Spinal cord (tissue), 10 donors: ENCODE data around the gene NPTX1. TPM values are rescaled to one million over a fixed set of nuclear protein-coding genes. Genes with fewer than 3 reads are reported as not detected.
A peak's percentile ranks its signal among the peaks of the same experiment; 100 is the strongest.

ENCODE experiments used
- DNase-seq, 6 donors: peaks; one replicate each; pipeline versions ENCODE4 v3.0.0 to v3.0.0-alpha.2; 2013 to 2015; ENCODE audit warnings: low spot score in 6 of 6, low read depth in 4 of 6
- H3K27ac ChIP-seq: one replicate; pipeline ENCODE4 v1.5.1; 2013; ENCODE audit warnings: low read depth, low read length, control low read depth
- H3K27me3 ChIP-seq: one replicate; pipeline ENCODE4 v1.6.1; 2013; ENCODE audit warnings: low read length; ENCODE audit not compliant: control insufficient read depth, insufficient read depth
- H3K36me3 ChIP-seq: one replicate; pipeline ENCODE4 v1.6.1; 2013; ENCODE audit warnings: low read length; ENCODE audit not compliant: control insufficient read depth, insufficient read depth
- H3K4me1 ChIP-seq: one replicate; pipeline ENCODE4 v1.6.1; 2013; ENCODE audit warnings: low read length; ENCODE audit not compliant: control insufficient read depth, insufficient read depth
- H3K4me3 ChIP-seq: one replicate; pipeline ENCODE4 v1.5.1; 2013; ENCODE audit warnings: low read depth, low read length, control low read depth
- H3K9me3 ChIP-seq: one replicate; pipeline ENCODE4 v1.6.1; 2013; ENCODE audit warnings: low read length; ENCODE audit not compliant: control insufficient read depth, insufficient read depth
- WGBS: methylation state at CpG from one replicate; pipeline ENCODE4 v1.1.5; 2013; ENCODE audit warnings: missing lambda C conversion rate; ENCODE audit not compliant: insufficient coverage; 5-methylcytosine and 5-hydroxymethylcytosine counted together
- polyA plus RNA-seq, 2 donors: library from polyadenylated mRNA; unstranded; fragments of 120-200 nt; gene quantifications; one replicate each; pipeline ENCODE4 v1.2.1, GENCODE V29; 2013; ENCODE audit not compliant: insufficient read length in 2 of 2
- total RNA-seq, 2 donors: library from RNA; depleted of rRNA in 1 of 2; stranded (reverse); fragments of 120-200 nt in 1 of 2; fragments of >200 nt in 1 of 2; gene quantifications; one replicate each; pipeline versions ENCODE4 v1.2.3 to v1.2.4, GENCODE V29; 2013 to 2014
- donor health status: healthy.

NPTX1 gene
- total and polyA plus RNA-seq, 4 donors: 6.7 to 23.5 (median 19.9) TPM

DNA sequence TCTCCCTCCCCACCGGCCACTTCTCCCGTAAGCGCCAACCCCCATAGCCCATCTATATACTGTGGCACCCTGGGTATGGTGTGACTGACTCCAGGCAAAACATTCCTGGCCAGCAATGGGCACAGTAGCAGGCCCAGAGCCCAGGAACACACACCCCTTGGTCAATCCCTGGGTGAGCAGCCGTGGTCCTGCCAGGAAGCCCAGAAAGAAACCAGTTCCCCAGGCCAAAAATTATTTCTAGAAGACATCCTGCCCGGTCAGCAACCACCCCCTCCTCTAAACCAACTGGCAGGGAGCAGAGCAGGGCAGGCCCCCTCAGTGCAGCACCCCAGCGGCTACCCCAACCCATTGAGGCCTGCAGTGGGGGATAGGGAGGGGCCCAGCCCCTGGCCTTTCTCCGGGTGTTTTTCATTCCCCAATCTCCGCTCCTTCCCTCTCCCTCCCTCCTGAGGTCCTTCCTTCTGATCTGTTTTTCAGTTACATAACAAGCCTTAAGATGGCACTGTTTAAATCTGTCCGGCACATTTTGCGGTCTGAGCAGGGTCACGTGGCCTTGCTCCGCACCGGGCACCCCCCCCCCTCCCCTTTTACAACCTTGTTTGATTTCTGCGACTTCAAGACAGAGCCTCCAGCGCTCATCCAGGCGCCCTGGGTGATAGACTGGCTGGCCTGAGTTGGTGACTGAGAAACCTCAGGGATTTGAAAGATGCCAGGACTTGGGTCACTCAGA, 2.0 kb downstream of the NPTX1 start:
- peaks cover 67% of the 10 kb centered on the region for H3K4me1 ChIP-seq
- peaks cover 69% of the 10 kb centered on the region for H3K27me3 ChIP-seq
- WGBS: 21% methylated on average over 12 of the region's 16 CpGs
- peaks cover 41% of the 10 kb centered on the region for H3K36me3 ChIP-seq
- DNase-seq: peak in 2 of 6 donors; percentile 69 to 90
- H3K9me3 ChIP-seq: no peaks in the 10 kb centered on the region
- no peak overlapping the region for H3K27ac ChIP-seq
- peak overlapping the region; percentile 26 for H3K4me3 ChIP-seq

DNA sequence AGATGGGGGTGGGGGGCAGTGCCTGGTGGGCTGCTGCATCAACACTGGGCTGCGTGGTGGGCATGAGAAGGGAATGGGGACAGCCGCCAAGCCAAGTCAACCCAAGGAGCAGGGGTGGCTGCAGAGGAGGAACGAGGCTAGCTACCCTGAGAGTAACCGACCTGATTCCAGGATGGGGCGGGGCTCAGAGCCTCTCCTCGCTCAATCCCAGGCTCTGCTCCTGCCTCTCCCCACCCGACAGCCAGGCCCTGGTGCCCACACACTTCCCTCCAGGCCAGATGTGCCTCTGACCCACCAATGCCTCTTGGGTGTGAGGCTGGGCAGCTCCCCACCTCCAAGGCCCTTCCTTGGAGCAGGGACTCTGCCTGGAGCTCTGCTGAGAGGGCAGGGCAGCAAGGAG, 2.7 kb downstream of the NPTX1 start:
- 51% methylated on average over 6 of the region's 7 CpGs for WGBS
- H3K27me3 ChIP-seq: peaks cover 68% of the 10 kb centered on the region
- no peak overlapping the region for H3K4me3 ChIP-seq
- H3K9me3 ChIP-seq: no peaks in the 10 kb centered on the region
- H3K36me3 ChIP-seq: peaks cover 47% of the 10 kb centered on the region
- H3K4me1 ChIP-seq: peaks cover 69% of the 10 kb centered on the region
- H3K27ac ChIP-seq: no peak overlapping the region
- DNase-seq: no peak

DNA sequence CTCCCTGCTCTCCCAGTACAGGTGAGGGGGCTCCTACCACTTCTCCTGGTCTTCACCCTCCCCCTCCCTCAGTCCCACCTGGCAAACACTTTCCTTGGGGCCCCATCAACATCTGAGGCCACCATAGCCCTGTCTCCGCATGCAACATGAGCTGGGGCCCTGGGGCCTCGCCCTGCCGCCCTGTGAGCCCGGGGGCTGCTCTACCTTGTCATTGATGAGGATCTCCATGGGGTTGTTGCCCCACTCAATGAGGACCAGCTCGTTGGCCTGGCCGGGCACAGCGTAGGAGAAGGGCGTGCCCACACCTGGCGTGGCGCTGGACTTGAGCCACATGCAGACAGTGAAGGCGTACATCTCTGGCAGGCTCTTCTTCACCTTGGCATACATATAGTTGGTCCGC, 3.4 kb downstream of the NPTX1 start:
- no peak overlapping the region for H3K27ac ChIP-seq
- WGBS: 82% methylated on average over 12 of the region's 12 CpGs
- peaks cover 54% of the 10 kb centered on the region for H3K36me3 ChIP-seq
- peaks cover 68% of the 10 kb centered on the region for H3K27me3 ChIP-seq
- peaks cover 71% of the 10 kb centered on the region for H3K4me1 ChIP-seq
- no peak for DNase-seq
- H3K4me3 ChIP-seq: no peak overlapping the region
- no peaks in the 10 kb centered on the region for H3K9me3 ChIP-seq

DNA sequence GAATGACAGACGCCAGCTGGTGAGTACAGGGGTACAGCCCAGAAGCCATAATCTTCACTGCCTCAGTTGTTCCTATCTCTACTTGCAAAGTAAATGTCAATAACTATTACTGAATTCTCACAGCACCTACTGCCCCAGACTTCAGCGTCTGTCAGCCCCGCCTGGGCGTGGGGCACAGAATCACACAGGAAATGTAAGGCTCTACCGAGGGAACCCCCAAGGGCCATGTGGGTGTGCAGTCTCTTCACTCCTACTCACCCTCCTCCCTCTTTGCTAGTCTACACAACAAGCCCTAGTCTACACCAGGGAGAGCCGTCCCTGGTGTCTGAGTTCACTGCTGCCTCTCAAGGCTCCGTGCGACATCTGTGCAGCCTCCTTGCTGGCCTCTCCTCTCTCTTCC, 4.5 kb downstream of the NPTX1 start:
- WGBS: 76% methylated on average over 8 of the region's 8 CpGs
- peaks cover 62% of the 10 kb centered on the region for H3K27me3 ChIP-seq
- no peak overlapping the region for H3K4me3 ChIP-seq
- H3K4me1 ChIP-seq: peaks cover 64% of the 10 kb centered on the region
- H3K36me3 ChIP-seq: peaks cover 57% of the 10 kb centered on the region
- no peaks in the 10 kb centered on the region for H3K9me3 ChIP-seq
- H3K27ac ChIP-seq: no peak overlapping the region
- no peak for DNase-seq

DNA sequence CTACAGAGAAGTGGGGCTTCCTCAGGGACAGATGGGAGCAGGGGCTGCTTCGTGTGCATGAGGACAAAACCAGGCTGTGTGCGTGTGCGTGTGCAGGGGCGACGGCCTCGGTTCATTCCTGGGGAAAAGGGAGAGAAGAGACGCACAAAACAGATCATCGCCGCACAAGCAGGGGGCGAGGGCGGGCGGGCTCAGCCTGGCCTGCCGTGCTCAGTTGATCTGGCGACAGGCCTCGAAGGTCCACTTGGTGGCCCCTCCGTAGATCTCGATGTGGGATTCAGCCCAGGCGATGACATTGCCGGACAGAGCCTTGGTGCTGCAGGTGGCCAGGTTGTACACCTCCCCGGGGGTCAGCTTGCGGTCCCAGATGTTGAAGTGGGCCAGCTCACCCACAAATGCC, 5.8 kb downstream of the NPTX1 start:
- Histone ChIP-seq H3K4me3 (no peak overlapping the region), H3K27me3 (peaks cover 54% of the 10 kb centered on the region), H3K27ac (no peak overlapping the region), H3K4me1 (peaks cover 61% of the 10 kb centered on the region), H3K36me3 (peaks cover 62% of the 10 kb centered on the region), H3K9me3 (no peaks in the 10 kb centered on the region)
- no peak for DNase-seq
- 76% methylated on average over 16 of the region's 21 CpGs for WGBS

DNA sequence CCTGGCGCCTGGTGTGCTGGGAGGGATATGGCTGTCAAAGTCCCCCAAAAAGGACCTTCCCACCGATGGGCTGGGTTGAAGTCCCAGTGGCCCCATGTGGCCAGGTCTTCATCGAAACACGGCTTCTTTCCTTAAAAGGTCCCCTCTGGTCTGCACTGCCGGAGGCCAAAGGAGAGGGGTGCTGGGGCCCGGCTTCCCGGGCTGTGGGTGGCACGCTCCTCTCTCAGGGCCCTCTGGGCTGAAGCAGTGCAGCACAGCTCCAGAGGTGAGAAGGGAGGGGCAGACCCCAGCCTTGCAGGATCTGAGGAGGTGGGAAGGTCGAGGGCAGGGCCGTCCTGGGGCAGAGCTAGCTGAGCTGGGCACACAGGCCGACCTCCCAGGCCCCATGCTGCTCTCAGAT, 6.7 kb downstream of the NPTX1 start:
- Histone ChIP-seq H3K4me1 (peaks cover 51% of the 10 kb centered on the region), H3K36me3 (peaks cover 62% of the 10 kb centered on the region), H3K27ac (no peak overlapping the region), H3K27me3 (peaks cover 45% of the 10 kb centered on the region), H3K9me3 (no peaks in the 10 kb centered on the region), H3K4me3 (no peak overlapping the region)
- 74% methylated on average over 11 of the region's 11 CpGs for WGBS
- no peak for DNase-seq

DNA sequence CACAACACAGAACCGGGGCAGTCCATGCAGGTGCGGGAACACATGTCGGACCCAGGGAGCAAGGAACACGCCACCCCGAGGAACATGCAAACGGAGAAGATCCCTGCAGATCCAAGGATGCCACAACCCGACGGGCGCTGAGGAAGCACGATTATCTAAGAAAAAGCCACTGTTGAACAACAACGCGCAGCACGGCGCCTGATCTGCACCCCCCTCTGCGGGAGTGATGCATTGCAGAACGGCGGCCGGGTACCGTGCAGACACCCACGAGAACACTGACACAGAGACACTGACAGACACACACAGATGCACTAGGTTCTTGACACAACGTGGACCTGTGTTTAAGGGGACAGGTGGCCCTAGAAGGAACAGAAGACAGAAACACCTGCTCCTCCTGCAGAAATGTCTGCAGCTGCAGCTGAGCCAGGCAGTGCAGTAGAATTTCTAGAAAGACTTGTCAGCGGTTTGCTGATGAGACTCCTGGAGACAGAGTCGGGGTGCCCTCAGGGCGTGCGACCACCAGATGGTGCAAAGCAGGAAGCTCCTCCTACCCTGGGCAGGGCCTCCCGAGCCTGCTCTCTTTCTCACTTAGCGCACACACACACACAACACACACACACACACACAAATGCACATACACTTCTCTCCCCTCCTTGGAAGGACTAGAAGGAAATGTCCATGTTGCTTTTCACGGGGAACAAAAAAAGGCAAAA, 7.5 kb downstream of the NPTX1 start:
- Histone ChIP-seq H3K27me3 (peaks cover 38% of the 10 kb centered on the region), H3K9me3 (no peaks in the 10 kb centered on the region), H3K4me3 (no peak overlapping the region), H3K27ac (no peak overlapping the region), H3K4me1 (peaks cover 44% of the 10 kb centered on the region), H3K36me3 (peaks cover 64% of the 10 kb centered on the region)
- 55% methylated on average over 27 of the region's 28 CpGs for WGBS
- DNase-seq: peak in 2 of 6 donors; percentile 46 to 74

DNA sequence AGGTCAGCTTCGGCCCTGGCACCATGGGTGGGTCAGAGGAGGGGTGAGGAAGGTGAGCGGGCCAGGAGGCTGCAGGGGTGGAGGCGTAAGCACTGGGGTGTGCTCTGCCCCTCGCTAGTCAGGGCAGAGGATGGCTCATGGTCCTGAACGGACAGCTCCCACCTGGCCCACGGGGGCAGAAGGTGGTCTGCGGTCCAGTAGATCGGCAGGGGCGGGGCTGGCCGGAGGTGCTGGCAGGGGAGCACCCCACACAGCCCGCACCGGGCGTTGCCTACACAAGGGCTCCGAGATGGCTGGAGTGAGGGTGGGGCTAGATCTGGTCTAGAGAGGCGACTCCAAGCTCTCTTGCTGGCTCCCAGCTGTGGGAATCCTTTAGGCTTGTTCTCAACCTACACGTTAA, 8.2 kb downstream of the NPTX1 start:
- H3K27ac ChIP-seq: no peak overlapping the region
- H3K4me1 ChIP-seq: peaks cover 37% of the 10 kb centered on the region
- H3K4me3 ChIP-seq: no peak overlapping the region
- 14% methylated on average over 14 of the region's 16 CpGs for WGBS
- peaks cover 57% of the 10 kb centered on the region for H3K36me3 ChIP-seq
- H3K9me3 ChIP-seq: no peaks in the 10 kb centered on the region
- H3K27me3 ChIP-seq: peaks cover 31% of the 10 kb centered on the region
- no peak for DNase-seq

DNA sequence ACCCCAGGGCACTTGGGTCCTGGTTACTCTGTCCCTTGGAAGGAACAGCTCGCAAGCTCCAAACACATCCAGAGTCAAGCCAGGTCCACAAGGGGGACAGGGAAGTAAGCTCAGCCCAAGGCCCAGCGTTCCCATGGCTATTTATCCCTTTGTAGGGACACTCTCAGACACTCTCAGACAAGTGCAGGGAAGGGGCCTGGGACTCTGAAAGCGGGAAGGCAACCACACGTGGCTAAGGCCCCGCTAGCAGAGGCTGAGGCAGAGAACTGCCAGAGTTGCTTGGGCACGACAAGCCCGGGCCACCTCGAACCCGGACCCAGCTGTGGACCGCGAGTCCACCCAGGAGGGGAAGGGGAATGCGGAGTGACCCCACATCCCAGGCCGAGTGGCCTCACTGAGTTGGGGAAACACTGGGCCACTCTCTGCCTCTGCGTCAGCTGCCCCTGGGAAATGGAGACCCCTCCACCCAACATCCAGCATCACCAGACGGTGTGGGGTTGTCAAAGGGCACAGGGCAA, 10.2 kb downstream of the NPTX1 start:
- Histone ChIP-seq H3K4me1 (peaks cover 22% of the 10 kb centered on the region), H3K27ac (no peak overlapping the region), H3K27me3 (peaks cover 18% of the 10 kb centered on the region), H3K9me3 (no peaks in the 10 kb centered on the region), H3K4me3 (no peak overlapping the region), H3K36me3 (peaks cover 38% of the 10 kb centered on the region)
- 77% methylated on average over 7 of the region's 15 CpGs for WGBS
- no peak for DNase-seq
